SK-N-SH (cell line): ENCODE results near the gene CNGA1. TPM values are rescaled to one million over a fixed set of nuclear protein-coding genes. Genes with fewer than 3 reads are reported as not detected.

Experiments used
- CTCF ChIA-PET: fragments of 300-600, 350-600 bp; formaldehyde crosslinking; extraction: SDS; loops from one replicate; lab custom pipeline; 2021; lab: Yijun Ruan, JAX
- POLR2A ChIA-PET: fragments of 350-600 bp; sonication (Branson Sonifier 250); formaldehyde crosslinking; extraction: SDS; loops from one replicate; lab custom pipeline; 2020; ENCODE audit warnings: antibody characterized with exemption, inconsistent platforms; lab: Yijun Ruan, JAX
- DNase-seq: peaks from one replicate; pipeline ENCODE4 v3.0.0; 2012
- H2AFZ ChIP-seq: fragments of 200-600 bp; sonication (generic); 2 replicates; pipeline ENCODE4 v1.8.1; 2016; ENCODE audit warnings: antibody characterized with exemption, mild to moderate bottlenecking, low read depth
- H3F3A ChIP-seq: fragments of 200-600 bp; sonication (generic); replicated peaks from 2 replicates; pipeline ENCODE3; 2016; ENCODE audit warnings: antibody characterized with exemption, mild to moderate bottlenecking; ENCODE audit not compliant: insufficient read depth
- H3K27ac ChIP-seq, 2 experiments: fragments of 200-500 bp in 1 of 2; fragments of 200-600 bp in 1 of 2; sonication (Bioruptor generic) in 1 of 2; sonication (generic), shearing (Covaris generic) in 1 of 2; 2 replicates each; pipeline versions ENCODE4 v1.5.1 to v1.6.1; 2014 to 2016; ENCODE audit warnings: low read depth in 2 of 2, inconsistent platforms in 1 of 2, low read length in 1 of 2, mild to moderate bottlenecking in 1 of 2, mixed read lengths in 1 of 2
- H3K27me3 ChIP-seq: fragments of 200-600 bp; sonication (generic), shearing (Covaris generic); 2 replicates; pipeline ENCODE4 v1.6.1; 2016; ENCODE audit warnings: mixed run types; ENCODE audit not compliant: insufficient read depth
- H3K36me3 ChIP-seq, 2 experiments: fragments of 200-500 bp in 1 of 2; fragments of 200-600 bp in 1 of 2; sonication (Bioruptor generic) in 1 of 2; sonication (generic) in 1 of 2; replicated peaks in 1 of 2; 2 replicates each; pipeline versions ENCODE3 to v1.5.1; 2014 to 2016; ENCODE audit warnings: low read length in 1 of 2, mild to moderate bottlenecking in 1 of 2; ENCODE audit not compliant: insufficient read depth in 2 of 2, control insufficient read depth in 1 of 2
- H3K4me1 ChIP-seq, 2 experiments: fragments of 200-500 bp in 1 of 2; fragments of 200-600 bp in 1 of 2; sonication (Bioruptor generic) in 1 of 2; sonication (generic), shearing (Covaris generic) in 1 of 2; 2 replicates each; pipeline versions ENCODE4 v1.5.1 to v1.6.1; 2014 to 2016; ENCODE audit warnings: low read depth in 1 of 2, low read length in 1 of 2, mixed run types in 1 of 2; ENCODE audit not compliant: insufficient read depth in 2 of 2, control insufficient read depth in 1 of 2
- H3K4me2 ChIP-seq: fragments of 200-600 bp; sonication (generic), shearing (Covaris generic); 2 replicates; pipeline ENCODE4 v1.6.1; 2017; ENCODE audit warnings: mixed run types
- H3K4me3 ChIP-seq, 2 experiments: fragments of 200-500 bp in 1 of 2; fragments of 200-600 bp in 1 of 2; sonication (Bioruptor generic) in 1 of 2; sonication (generic), shearing (Covaris generic) in 1 of 2; 2 replicates each; pipeline versions ENCODE4 v1.5.1 to v1.8.1; 2014 to 2016; ENCODE audit warnings: low read depth in 2 of 2, inconsistent platforms in 1 of 2, low read length in 1 of 2, mild to moderate bottlenecking in 1 of 2, mixed read lengths in 1 of 2, moderate library complexity in 1 of 2
- H3K79me2 ChIP-seq: fragments of 200-600 bp; sonication (generic); 2 replicates; pipeline ENCODE4 v1.8.1; 2017; ENCODE audit warnings: mild to moderate bottlenecking; ENCODE audit not compliant: insufficient read depth
- H3K9ac ChIP-seq: fragments of 200-600 bp; sonication (generic); 2 replicates; pipeline ENCODE4 v1.6.1; 2017; ENCODE audit warnings: mixed run types
- H3K9me2 ChIP-seq: fragments of 200-600 bp; sonication (generic); 2 replicates; pipeline ENCODE4 v1.6.1; 2017; ENCODE audit warnings: mixed run types
- H3K9me3 ChIP-seq: fragments of 200-600 bp; sonication (generic); 2 replicates; pipeline ENCODE4 v1.6.1; 2017; ENCODE audit warnings: mixed run types, mild to moderate bottlenecking, moderate library complexity
- H4K20me1 ChIP-seq: fragments of 200-600 bp; sonication (generic); 2 replicates; pipeline ENCODE4 v1.6.1; 2017; ENCODE audit warnings: mild to moderate bottlenecking, mixed run types; ENCODE audit not compliant: insufficient read depth
- CTCF ChIP-seq: fragments of 200-600 bp; sonication (generic); IDR thresholded peaks from 2 replicates; pipeline ENCODE4 v1.6.1; 2017; ENCODE audit warnings: antibody characterized with exemption, mild to moderate bottlenecking, moderate library complexity
- EP300 ChIP-seq, 2 experiments: IDR thresholded peaks; 2 replicates each; pipeline versions ENCODE4 v1.4.0 to v1.6.1; 2012; ENCODE audit warnings: borderline replicate concordance in 1 of 2, low read depth in 1 of 2, low read length in 1 of 2
- FOSL2 ChIP-seq: IDR thresholded peaks from 2 replicates; pipeline ENCODE4 v1.4.0; 2012; ENCODE audit warnings: low read depth, mild to moderate bottlenecking, moderate library complexity, borderline replicate concordance
- FOXM1 ChIP-seq: IDR thresholded peaks from 2 replicates; pipeline ENCODE4 v1.4.0; 2012; ENCODE audit warnings: low read depth, mild to moderate bottlenecking
- GABPA ChIP-seq: IDR thresholded peaks from 2 replicates; pipeline ENCODE4 v1.4.0; 2012; ENCODE audit warnings: low read depth, mild to moderate bottlenecking
- IRF3 ChIP-seq: fragments of 150-350 bp; IDR thresholded peaks from 2 replicates; pipeline ENCODE4 v1.6.1; 2016; ENCODE audit warnings: mild to moderate bottlenecking, low read depth, low read length
- MXI1 ChIP-seq: IDR thresholded peaks from 2 replicates; pipeline ENCODE4 v1.6.1; 2012; ENCODE audit warnings: mild to moderate bottlenecking, low read depth, low read length, improper control_type of control experiment
- POLR2AphosphoS5 ChIP-seq: IDR thresholded peaks from 2 replicates; pipeline ENCODE4 v1.6.1; 2012; ENCODE audit warnings: low read depth, low read length
- RAD21 ChIP-seq: IDR thresholded peaks from 2 replicates; pipeline ENCODE4 v1.6.1; 2012; ENCODE audit warnings: mild to moderate bottlenecking, low read length
- RCOR1 ChIP-seq: fragments of 150-350 bp; IDR thresholded peaks from 2 replicates; pipeline ENCODE4 v1.6.1; 2017; ENCODE audit warnings: antibody characterized with exemption, low read length
- SMC3 ChIP-seq: IDR thresholded peaks from 2 replicates; pipeline ENCODE4 v1.6.1; 2012; ENCODE audit warnings: low read depth, low read length, improper control_type of control experiment
- TAF1 ChIP-seq: IDR thresholded peaks from 2 replicates; pipeline ENCODE4 v1.6.1; 2012; ENCODE audit warnings: low read depth, mild to moderate bottlenecking, low read length, moderate library complexity, borderline replicate concordance
- TCF12 ChIP-seq: IDR thresholded peaks from 2 replicates; pipeline ENCODE4 v1.4.0; 2012
- TEAD4 ChIP-seq: IDR thresholded peaks from 2 replicates; pipeline ENCODE4 v1.4.0; 2012; ENCODE audit warnings: mild to moderate bottlenecking, borderline replicate concordance; ENCODE audit not compliant: insufficient read depth
- YY1 ChIP-seq: IDR thresholded peaks from 2 replicates; pipeline ENCODE4 v1.4.0; 2012; ENCODE audit warnings: low read depth, mild to moderate bottlenecking
- ZBTB33 ChIP-seq: IDR thresholded peaks from 2 replicates; pipeline ENCODE4 v1.4.0; 2012; ENCODE audit warnings: low read depth, borderline replicate concordance
- WGBS: methylation state at CpG from one replicate; pipeline ENCODE4 v1.1.6; 2017; ENCODE audit warnings: low lambda C conversion rate; 5-methylcytosine and 5-hydroxymethylcytosine counted together
- polyA plus RNA-seq, 3 experiments: library from polyadenylated mRNA; depleted of rRNA; stranded (reverse); fragments of >200 nt; gene quantifications; 2 replicates each; pipeline ENCODE4 v1.2.3, GENCODE V29; 2012
- TF ChIP-seq, protein P1 (sequence below): IDR thresholded peaks from 2 replicates; pipeline ENCODE4 v1.6.1; 2012; ENCODE audit warnings: mild to moderate bottlenecking, low read depth, low read length, moderate library complexity

Gene CNGA1
- polyA plus RNA-seq, 1 of the 3 experiments (the other 2 are of a cell fraction) = 0.23 TPM

- no peak for DNase-seq
- no peak overlapping the region for H2AFZ ChIP-seq
- H3K9me2 ChIP-seq = no peaks in the 10 kb centered on the region
- H4K20me1 ChIP-seq = no peaks in the 10 kb centered on the region
- H3K9me3 ChIP-seq = no peaks in the 10 kb centered on the region
- H3K79me2 ChIP-seq = no peaks in the 10 kb centered on the region
- no peak overlapping the region for H3K4me3 ChIP-seq
- H3K27me3 ChIP-seq = no peaks in the 10 kb centered on the region
- H3K36me3 ChIP-seq = no peaks in the 10 kb centered on the region
- TF ChIP-seq TEAD4 (no peak), SMC3 (no peak), TAF1 (no peak), FOSL2 (no peak), POLR2AphosphoS5 (no peak), FOXM1 (no peak), EP300 (IDR thresholded peaks at IDR 0.05; ENCODE audit: borderline replicate concordance in 1 of 2, low read depth in 1 of 2, low read length in 1 of 2) (no peak), RAD21 (no peak), TCF12 (no peak), YY1 (no peak), ZBTB33 (no peak), MXI1 (no peak), GABPA (no peak), CTCF (no peak), IRF3 (no peak), RCOR1 (no peak)
- TF ChIP-seq, protein P1, sequence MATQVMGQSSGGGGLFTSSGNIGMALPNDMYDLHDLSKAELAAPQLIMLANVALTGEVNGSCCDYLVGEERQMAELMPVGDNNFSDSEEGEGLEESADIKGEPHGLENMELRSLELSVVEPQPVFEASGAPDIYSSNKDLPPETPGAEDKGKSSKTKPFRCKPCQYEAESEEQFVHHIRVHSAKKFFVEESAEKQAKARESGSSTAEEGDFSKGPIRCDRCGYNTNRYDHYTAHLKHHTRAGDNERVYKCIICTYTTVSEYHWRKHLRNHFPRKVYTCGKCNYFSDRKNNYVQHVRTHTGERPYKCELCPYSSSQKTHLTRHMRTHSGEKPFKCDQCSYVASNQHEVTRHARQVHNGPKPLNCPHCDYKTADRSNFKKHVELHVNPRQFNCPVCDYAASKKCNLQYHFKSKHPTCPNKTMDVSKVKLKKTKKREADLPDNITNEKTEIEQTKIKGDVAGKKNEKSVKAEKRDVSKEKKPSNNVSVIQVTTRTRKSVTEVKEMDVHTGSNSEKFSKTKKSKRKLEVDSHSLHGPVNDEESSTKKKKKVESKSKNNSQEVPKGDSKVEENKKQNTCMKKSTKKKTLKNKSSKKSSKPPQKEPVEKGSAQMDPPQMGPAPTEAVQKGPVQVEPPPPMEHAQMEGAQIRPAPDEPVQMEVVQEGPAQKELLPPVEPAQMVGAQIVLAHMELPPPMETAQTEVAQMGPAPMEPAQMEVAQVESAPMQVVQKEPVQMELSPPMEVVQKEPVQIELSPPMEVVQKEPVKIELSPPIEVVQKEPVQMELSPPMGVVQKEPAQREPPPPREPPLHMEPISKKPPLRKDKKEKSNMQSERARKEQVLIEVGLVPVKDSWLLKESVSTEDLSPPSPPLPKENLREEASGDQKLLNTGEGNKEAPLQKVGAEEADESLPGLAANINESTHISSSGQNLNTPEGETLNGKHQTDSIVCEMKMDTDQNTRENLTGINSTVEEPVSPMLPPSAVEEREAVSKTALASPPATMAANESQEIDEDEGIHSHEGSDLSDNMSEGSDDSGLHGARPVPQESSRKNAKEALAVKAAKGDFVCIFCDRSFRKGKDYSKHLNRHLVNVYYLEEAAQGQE = no peak
- H3K9ac ChIP-seq = no peak overlapping the region
- POLR2A ChIA-PET = no interaction called here
- H3K4me1 ChIP-seq = no peaks in the 10 kb centered on the region
- CTCF ChIA-PET = interaction anchor here (1.5 to 2.8 kb wide), 3 partner anchors 8 to 255 kb away, joined by 3 to 18 read pairs (median 9); no protein-coding TSS in a partner anchor
- no peak overlapping the region for H3K4me2 ChIP-seq
- H3K27ac ChIP-seq = no peak overlapping the region
- no peaks in the 10 kb centered on the region for H3F3A ChIP-seq
- WGBS = 77% methylated on average over 10 of the region's 10 CpGs
Observed at GRCh38 chr4:47942081-47942819, 74.2 kb downstream of the CNGA1 start.
